GM04503 (cell line): Measurements from ENCODE around the gene GGTA1.

ENCODE experiments used
- DNase-seq: peaks from one replicate; pipeline ENCODE4 v3.0.0-alpha.2; 2012; ENCODE audit warnings: low read depth

Gene GGTA1

GRCh38 chr9:121499177-121499426, 542 bp downstream of the GGTA1 start:
- no peak for DNase-seq

- no peak for DNase-seq
These were observed 1.0 kb downstream of the GGTA1 start for GRCh38 chr9:121498487-121499176.

- DNase-seq, result no peak
These were observed 1.5 kb downstream of the GGTA1 start for GRCh38 chr9:121498150-121498486.

GRCh38 chr9:121495976-121496375, 3.7 kb downstream of the GGTA1 start:
- no peak for DNase-seq

- no peak for DNase-seq
These were observed 5.5 kb downstream of the GGTA1 start for GRCh38 chr9:121494192-121494591.

GRCh38 chr9:121491111-121491510, 8.5 kb downstream of the GGTA1 start:
- no peak for DNase-seq

GRCh38 chr9:121489344-121489743, 10.3 kb downstream of the GGTA1 start:
- no peak for DNase-seq

- no peak for DNase-seq
These were observed 13.6 kb downstream of the GGTA1 start for GRCh38 chr9:121486043-121486442.

GRCh38 chr9:121485623-121486022, 14.0 kb downstream of the GGTA1 start:
- no peak for DNase-seq

GRCh38 chr9:121484651-121485446, 14.8 kb downstream of the GGTA1 start:
- DNase-seq, result no peak

- no peak for DNase-seq
These were observed 16.1 kb downstream of the GGTA1 start for GRCh38 chr9:121483473-121484031.

GRCh38 chr9:121483049-121483448, 16.6 kb downstream of the GGTA1 start:
- no peak for DNase-seq

GRCh38 chr9:121478816-121479676, 20.6 kb downstream of the GGTA1 start:
- DNase-seq, result no peak

- no peak for DNase-seq
These were observed 23.5 kb downstream of the GGTA1 start for GRCh38 chr9:121476156-121476555.

- no peak for DNase-seq
These were observed 25.3 kb downstream of the GGTA1 start for GRCh38 chr9:121474231-121474947.

- no peak for DNase-seq
These were observed 26.4 kb downstream of the GGTA1 start for GRCh38 chr9:121473229-121473628.

- no peak for DNase-seq
These were observed 27.2 kb downstream of the GGTA1 start for GRCh38 chr9:121472446-121472845.

- DNase-seq, result no peak
These were observed 33.5 kb downstream of the GGTA1 start for GRCh38 chr9:121466142-121466541.

- DNase-seq, result no peak
These were observed 34.7 kb downstream of the GGTA1 start for GRCh38 chr9:121464968-121465367.

- DNase-seq, result no peak
These were observed 36.4 kb downstream of the GGTA1 start for GRCh38 chr9:121463026-121463807.

GRCh38 chr9:121459513-121459912, 40.1 kb downstream of the GGTA1 start:
- DNase-seq, result no peak
